H1 (cell line): Measurements from ENCODE around the gene RTF2. TPM values are rescaled to one million over a fixed set of nuclear protein-coding genes. Genes with fewer than 3 reads are reported as not detected.

Source experiments
- BRCA1 ChIP-seq: IDR thresholded peaks from 2 replicates; pipeline ENCODE4 v1.6.1; 2012; ENCODE audit warnings: low read depth, low read length, improper control_type of control experiment
- CHD7 ChIP-seq: fragments of 300-600 bp; sonication (generic); IDR thresholded peaks from 2 replicates; pipeline ENCODE4 v1.7.1; 2012; ENCODE audit warnings: low read length, moderate library complexity, mild to moderate bottlenecking, inconsistent platforms; ENCODE audit not compliant: insufficient replicate concordance
- E2F6 ChIP-seq: IDR thresholded peaks from 2 replicates; pipeline ENCODE4 v1.6.1; 2012; ENCODE audit warnings: inconsistent platforms
- MAFK ChIP-seq: IDR thresholded peaks from 2 replicates; pipeline ENCODE4 v1.6.1; 2012; ENCODE audit warnings: low read depth, mild to moderate bottlenecking, improper control_type of control experiment, low read length
- PHF8 ChIP-seq: fragments of 200-600 bp; sonication (generic); conservative IDR thresholded peaks from 2 replicates; pipeline ENCODE4 v1.7.1; 2012; ENCODE audit warnings: low read depth, mild to moderate bottlenecking, inconsistent platforms, low read length, moderate library complexity
- RFX5 ChIP-seq: IDR thresholded peaks from 2 replicates; pipeline ENCODE4 v1.6.1; 2011; ENCODE audit warnings: low read depth, low read length, improper control_type of control experiment, borderline replicate concordance
- SAP30 ChIP-seq: fragments of 300-600 bp; sonication (generic); IDR thresholded peaks from 2 replicates; pipeline ENCODE4 v1.7.1; 2012; ENCODE audit warnings: low read length, moderate library complexity, mild to moderate bottlenecking, inconsistent platforms; ENCODE audit not compliant: insufficient read depth, insufficient replicate concordance
- SIRT6 ChIP-seq: IDR thresholded peaks from one replicate; pipeline ENCODE4 v1.7.1; 2012; ENCODE audit warnings: low read length, inconsistent platforms
- SP4 ChIP-seq: IDR thresholded peaks from 2 replicates; pipeline ENCODE4 v1.6.1; 2012; ENCODE audit warnings: low read length, inconsistent platforms
- SUZ12 ChIP-seq: fragments of 200-600 bp; sonication (generic); IDR thresholded peaks from 2 replicates; pipeline ENCODE4 v1.6.1; 2012; ENCODE audit warnings: mild to moderate bottlenecking, inconsistent platforms, low read length, moderate library complexity, mixed read lengths
- polyA plus RNA-seq, 7 experiments: library from polyadenylated mRNA; depleted of rRNA in 3 of 7; stranded (reverse) in 5 of 7; unstranded in 2 of 7; fragments of >200 nt in 5 of 7; fragments of 200-250 nt in 2 of 7; gene quantifications; 1 replicate in 5 of 7; 2 replicates in 1 of 7; 4 replicates in 1 of 7; pipeline versions ENCODE4 v1.2.1 to v1.2.3, GENCODE V29; 2011 to 2013; ENCODE audit warnings: missing spikeins in 2 of 7, mixed read lengths in 2 of 7
- total RNA-seq: library from RNA; stranded (reverse); fragmentation: NEBNext Ultra II Directional; extraction: Animal tissue kit (Norgen Biotek cat#: 25700); gene quantifications from 2 replicates; pipeline ENCODE4 v1.2.1, GENCODE V29; 2021

RTF2 gene
- total and polyA plus RNA-seq, 2 of the 8 experiments (the other 6 are each of a cell fraction or from before 2014, with no cell fraction given) = 33.9 to 51.2 TPM

DNA sequence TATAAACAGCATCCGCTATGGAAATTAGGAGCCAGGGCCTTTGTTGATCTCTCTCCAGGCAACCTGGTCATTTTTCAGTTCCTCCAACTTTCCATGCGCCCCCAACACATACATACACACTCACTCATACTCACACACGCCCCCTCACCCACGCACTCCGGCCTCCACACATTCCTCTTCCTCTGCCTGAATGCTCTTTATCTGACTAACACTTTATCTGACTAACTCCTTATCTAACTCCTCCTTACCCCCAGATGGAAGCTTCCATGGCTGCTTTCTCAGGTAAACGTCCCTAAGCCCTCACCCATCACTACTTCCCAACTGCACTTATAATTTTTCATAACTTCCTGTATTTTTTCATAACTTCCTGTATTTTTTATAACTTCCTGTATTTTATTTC lies 38.9 kb upstream of the RTF2 start (continued):
- TF ChIP-seq CHD7 (no peak), MAFK (no peak), E2F6 (no peak), SUZ12 (no peak), SP4 (no peak), PHF8 (no peak), SIRT6 (no peak), RFX5 (no peak), SAP30 (no peak), BRCA1 (no peak)
